Osteoblast (primary cell): ENCODE results near the gene PLSCR4. TPM values are rescaled to one million over a fixed set of nuclear protein-coding genes. Genes with fewer than 3 reads are reported as not detected.
"Not testable (repeated sequence)": the region's sequence is repeated elsewhere in the genome, so short reads cannot be mapped to it uniquely, and the experiment has no call there.

Source experiments
- DNase-seq: peaks from one replicate; pipeline ENCODE4 v3.0.0; 2011; ENCODE audit warnings: low spot score, mixed read lengths; ENCODE audit not compliant: insufficient read length; ENCODE audit errors: missing footprints
- H2AFZ ChIP-seq: 2 replicates; pipeline ENCODE4 v1.6.0; 2011; ENCODE audit warnings: mild to moderate bottlenecking, low read length
- H3K27ac ChIP-seq: 2 replicates; pipeline ENCODE4 v1.5.1; 2011; ENCODE audit warnings: mild to moderate bottlenecking, low read depth, low read length, moderate library complexity
- H3K27me3 ChIP-seq: 2 replicates; pipeline ENCODE4 v1.6.0; 2012; ENCODE audit warnings: mild to moderate bottlenecking, control low read depth, inconsistent platforms, low read length, moderate library complexity; ENCODE audit not compliant: insufficient read depth
- H3K36me3 ChIP-seq: 2 replicates; pipeline ENCODE4 v1.5.1; 2011; ENCODE audit warnings: mild to moderate bottlenecking, low read length, control low read depth, moderate library complexity; ENCODE audit not compliant: insufficient read depth
- H3K4me1 ChIP-seq: 2 replicates; pipeline ENCODE4 v1.5.1; 2011; ENCODE audit warnings: mild to moderate bottlenecking, low read length, control low read depth, moderate library complexity; ENCODE audit not compliant: insufficient read depth
- H3K4me2 ChIP-seq: 2 replicates; pipeline ENCODE4 v1.6.0; 2011; ENCODE audit warnings: mild to moderate bottlenecking, low read length; ENCODE audit not compliant: insufficient read depth
- H3K4me3 ChIP-seq: fragments of 200-600 bp; sonication (generic); 3 replicates; pipeline ENCODE4 v1.5.1; 2012; ENCODE audit warnings: mild to moderate bottlenecking, low read length, inconsistent platforms; ENCODE audit not compliant: insufficient read depth
- H3K79me2 ChIP-seq: 2 replicates; pipeline ENCODE4 v1.6.0; 2012; ENCODE audit warnings: mild to moderate bottlenecking, low read length, control low read depth, inconsistent platforms; ENCODE audit not compliant: insufficient read depth
- H3K9me3 ChIP-seq: 2 replicates; pipeline ENCODE4 v1.5.1; 2011; ENCODE audit warnings: low read depth, low read length, control low read depth
- H4K20me1 ChIP-seq: 2 replicates; pipeline ENCODE4 v1.6.0; 2012; ENCODE audit warnings: mild to moderate bottlenecking, low read length, control low read depth; ENCODE audit not compliant: insufficient read depth
- CTCF ChIP-seq: IDR thresholded peaks from 2 replicates; pipeline ENCODE4 v1.5.1; 2011; ENCODE audit warnings: mild to moderate bottlenecking, low read depth, low read length, moderate library complexity; ENCODE audit errors: extremely low read depth
- total RNA-seq: library from RNA; depleted of rRNA; stranded (reverse); fragments of >200 nt; gene quantifications from 2 replicates; pipeline ENCODE4 v1.2.3, GENCODE V29; 2012

PLSCR4 gene
- total RNA-seq, 1 donor = 54.6 TPM

DNA sequence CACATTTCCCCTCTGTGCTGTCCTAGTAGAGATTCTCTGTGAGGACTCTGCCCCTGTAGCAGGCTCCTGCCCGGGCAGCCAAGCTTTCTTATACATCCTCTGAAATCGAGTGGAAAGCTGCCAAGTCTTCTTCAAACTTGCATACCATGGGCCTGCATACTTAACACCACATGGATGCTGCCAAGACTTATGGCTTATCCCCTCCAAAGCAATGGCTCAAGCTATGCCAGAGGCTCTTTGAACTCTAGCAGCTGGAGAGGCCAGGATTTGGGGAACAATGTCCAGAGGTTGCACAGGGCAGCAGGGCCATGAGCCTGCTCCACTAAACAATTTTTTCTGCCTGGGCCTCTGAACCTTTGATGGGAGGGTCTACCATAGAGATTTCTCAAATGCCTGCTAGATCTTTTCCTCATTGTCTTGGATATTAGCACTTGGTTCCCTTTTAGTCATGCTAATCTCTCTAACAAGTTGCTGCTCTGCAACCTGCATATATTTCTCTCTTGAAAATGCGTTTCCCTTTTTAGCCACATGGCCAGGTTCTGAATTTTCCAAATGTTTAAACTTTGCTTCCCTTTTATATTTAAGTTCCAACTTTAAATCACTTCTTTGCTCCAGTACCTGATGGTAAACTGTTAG is 6.1 kb upstream of the PLSCR4 start:
- Histone ChIP-seq H4K20me1 (no peaks in the 10 kb centered on the region), H3K36me3 (no peaks in the 10 kb centered on the region), H3K27me3 (no peaks in the 10 kb centered on the region), H3K4me3 (no peak overlapping the region), H3K4me2 (no peak overlapping the region), H3K27ac (no peak overlapping the region), H3K9me3 (no peaks in the 10 kb centered on the region), H3K79me2 (no peaks in the 10 kb centered on the region), H2AFZ (no peak overlapping the region), H3K4me1 (peaks cover 1% of the 10 kb centered on the region)
- TF ChIP-seq CTCF = no peak
- DNase-seq = no peak

DNA sequence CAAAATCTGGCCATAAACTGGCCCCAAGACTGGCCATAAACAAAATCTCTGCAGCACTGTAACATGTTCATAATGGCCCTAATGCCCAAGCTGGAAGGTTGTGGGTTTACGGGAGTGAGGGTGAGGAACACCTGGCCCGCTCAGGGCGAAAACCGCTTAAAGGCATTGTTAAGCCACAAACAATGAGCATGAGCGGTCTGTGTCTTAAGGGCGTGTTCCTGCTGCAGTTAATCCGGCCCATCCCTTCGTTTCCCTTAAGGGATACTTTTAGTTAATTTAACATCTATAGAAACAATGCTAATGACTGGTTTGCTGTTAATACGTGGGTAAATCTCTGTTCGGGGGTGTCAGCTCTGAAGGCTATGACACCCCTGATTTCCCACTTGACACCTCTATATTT is 1.5 kb upstream of the PLSCR4 start:
- H3K27ac ChIP-seq, H3K4me3 ChIP-seq, H3K36me3 ChIP-seq, H3K4me2 ChIP-seq, H3K9me3 ChIP-seq, DNase-seq, H3K27me3 ChIP-seq, H2AFZ ChIP-seq, H4K20me1 ChIP-seq: not testable (repeated sequence)
- H3K79me2 ChIP-seq = peaks cover 29% of the 10 kb centered on the region
- peaks cover 12% of the 10 kb centered on the region for H3K4me1 ChIP-seq

GRCh38 chr3:146249921-146250320 is 984 bp downstream of the PLSCR4 start:
- H3K27me3 ChIP-seq = no peaks in the 10 kb centered on the region
- peak overlapping the region; percentile 78 for H3K4me2 ChIP-seq
- peaks cover 12% of the 10 kb centered on the region for H3K4me1 ChIP-seq
- H3K27ac ChIP-seq = peak overlapping the region; percentile 84
- DNase-seq = no peak
- H4K20me1 ChIP-seq = no peaks in the 10 kb centered on the region
- H3K9me3 ChIP-seq = no peaks in the 10 kb centered on the region
- H3K79me2 ChIP-seq = peaks cover 35% of the 10 kb centered on the region
- H2AFZ ChIP-seq = peak overlapping the region; percentile 17
- peak overlapping the region; percentile 92 for H3K4me3 ChIP-seq
- no peak for TF ChIP-seq CTCF
- no peaks in the 10 kb centered on the region for H3K36me3 ChIP-seq

DNA sequence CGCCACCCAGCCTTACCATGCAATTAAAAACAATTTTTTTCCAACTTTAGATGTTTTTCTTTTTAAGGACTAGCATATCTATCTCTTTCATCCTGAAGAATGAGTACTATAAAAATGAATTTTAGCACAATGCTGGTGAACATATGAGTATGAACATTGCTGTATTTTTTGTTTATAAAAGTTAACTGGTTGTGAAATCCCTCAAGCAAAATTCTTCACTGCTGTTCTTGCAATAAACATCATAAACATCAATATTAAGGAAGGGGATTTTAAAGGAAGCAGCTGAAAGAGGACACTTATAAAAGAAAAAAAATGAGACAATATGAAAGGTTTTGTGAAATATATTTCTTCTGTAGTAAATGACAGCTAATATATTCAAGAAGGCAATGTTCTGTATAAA is 3.0 kb downstream of the PLSCR4 start:
- Histone ChIP-seq H3K27ac (no peak overlapping the region), H2AFZ (no peak overlapping the region), H3K9me3 (no peaks in the 10 kb centered on the region), H3K4me1 (peaks cover 12% of the 10 kb centered on the region), H3K4me3 (no peak overlapping the region), H3K36me3 (no peaks in the 10 kb centered on the region), H3K27me3 (no peaks in the 10 kb centered on the region), H3K79me2 (peaks cover 45% of the 10 kb centered on the region), H3K4me2 (no peak overlapping the region), H4K20me1 (no peaks in the 10 kb centered on the region)
- no peak for TF ChIP-seq CTCF
- no peak for DNase-seq
